HPDE6-E6E7 (cell line): ENCODE results near the gene UGT1A5.

Experiments used
- DNase-seq: peaks from one replicate; pipeline ENCODE4 v3.0.0; 2011; ENCODE audit warnings: missing footprints; ENCODE audit errors: extremely low spot score

The UGT1A5 gene

DNA sequence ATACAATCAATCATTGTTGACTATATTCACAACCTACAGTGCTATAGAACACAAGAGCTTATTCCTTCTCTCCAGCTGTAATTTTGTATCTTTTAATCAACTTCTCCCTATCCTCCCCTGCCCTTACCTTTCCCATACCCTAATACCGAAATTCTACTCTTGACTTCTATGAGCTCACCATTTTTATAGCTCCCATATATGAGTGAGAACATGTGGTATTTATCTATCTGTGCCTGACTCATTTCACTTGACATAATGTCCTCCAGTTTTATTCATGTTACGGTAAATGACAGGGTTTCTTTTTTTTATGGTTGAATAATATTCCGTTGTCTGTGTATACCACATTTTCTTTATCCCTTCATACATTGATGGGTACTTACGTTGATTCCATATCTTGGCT is 68.1 kb downstream of the UGT1A5 start:
- DNase-seq: no peak

DNA sequence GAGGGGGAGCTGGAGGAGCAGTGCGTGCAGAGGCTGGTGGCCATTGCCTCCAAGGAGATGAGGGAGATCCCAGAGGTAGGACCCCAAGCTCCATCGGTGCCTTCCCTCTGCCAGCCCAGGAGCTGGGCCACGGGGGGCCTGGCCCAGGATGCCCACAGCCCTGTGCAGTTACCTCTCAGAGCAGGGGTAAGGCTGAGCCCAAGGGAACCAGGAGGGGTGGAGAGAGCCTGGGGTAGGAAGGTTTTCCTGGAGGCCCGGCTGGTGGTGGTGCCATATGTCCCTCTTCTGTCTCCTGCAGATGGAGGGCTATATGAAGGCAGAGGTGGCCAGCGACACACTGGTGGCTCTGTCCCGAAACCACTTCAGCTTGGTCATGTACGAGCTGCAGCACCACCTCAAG is 76.8 kb downstream of the UGT1A5 start:
- no peak for DNase-seq

DNA sequence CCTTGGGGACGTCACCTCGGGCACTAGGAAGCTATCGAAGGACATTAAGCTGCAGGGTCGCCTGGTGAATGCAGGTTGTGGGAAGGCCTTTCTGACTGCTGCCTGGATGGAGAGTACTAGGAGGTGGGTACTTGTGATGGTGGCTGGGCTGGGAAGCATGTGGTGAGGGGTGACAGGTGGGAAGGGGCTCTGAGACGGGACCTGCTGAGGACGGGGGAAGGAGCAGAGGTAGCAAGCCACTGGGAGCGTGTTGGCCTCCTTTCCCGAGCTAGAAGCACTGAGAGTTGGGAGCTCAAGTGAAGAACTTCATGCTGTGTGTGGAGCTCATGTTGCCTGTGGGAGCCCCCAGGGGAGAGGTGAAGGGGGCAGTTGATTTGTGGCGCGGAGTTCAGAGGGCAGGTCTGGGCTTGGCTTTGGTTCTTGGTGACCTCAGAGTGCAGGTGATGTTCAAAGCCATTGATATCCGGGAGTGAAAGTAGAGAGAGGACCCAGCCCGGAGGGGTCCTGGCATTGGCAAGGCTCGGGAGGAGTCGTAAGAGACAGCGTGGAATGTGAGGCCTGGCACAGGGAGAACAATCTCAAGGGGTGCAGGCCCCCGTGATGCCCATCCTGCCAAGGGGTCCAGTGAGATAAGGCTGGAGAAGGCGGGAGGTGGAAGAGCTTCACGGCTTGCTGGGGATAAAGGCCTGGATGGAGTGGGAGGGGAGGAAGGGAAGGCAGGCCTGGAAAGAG is 78.6 kb downstream of the UGT1A5 start:
- no peak for DNase-seq

DNA sequence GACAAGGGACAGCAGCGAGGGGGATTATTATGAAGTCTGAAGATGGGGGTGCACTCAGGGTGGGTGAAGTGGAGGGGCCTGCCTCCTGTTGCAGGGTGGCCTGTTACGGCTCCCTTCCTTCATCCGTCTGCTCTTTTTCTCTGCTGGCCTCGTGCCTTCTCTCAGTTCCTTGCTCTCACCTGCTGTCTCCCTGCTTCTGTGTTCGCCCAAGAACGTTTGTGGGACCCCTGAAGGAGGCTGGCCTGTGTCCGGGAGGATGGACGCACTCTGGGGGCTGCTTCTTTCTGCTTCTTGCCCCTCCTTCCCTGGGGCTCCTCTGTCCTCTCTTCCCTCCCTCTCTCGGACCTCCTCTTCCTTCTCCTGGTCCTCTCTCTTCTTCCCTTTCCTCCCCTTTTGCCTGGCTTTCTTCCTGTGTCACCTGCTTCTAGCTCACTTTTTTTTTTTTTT is 79.2 kb downstream of the UGT1A5 start:
- DNase-seq: no peak

DNA sequence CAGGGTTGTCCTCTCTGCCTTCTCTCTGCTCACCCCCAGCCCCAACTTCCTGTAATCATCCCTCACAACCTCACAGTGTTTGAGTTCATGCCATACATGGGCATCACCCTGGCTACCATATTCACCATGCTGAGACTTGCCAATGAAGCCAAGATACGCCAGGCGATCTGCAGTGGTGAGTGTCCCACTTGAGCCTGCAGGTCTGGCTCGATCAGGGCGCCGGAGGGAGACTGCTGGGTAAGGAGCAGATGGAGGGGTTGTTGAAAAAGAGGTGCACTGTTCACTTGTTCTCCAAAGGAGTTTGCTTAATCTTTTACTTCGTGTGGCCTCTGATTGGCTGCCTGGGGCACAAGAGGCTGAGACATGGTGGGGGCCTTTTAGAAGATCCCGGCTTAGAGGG is 80.0 kb downstream of the UGT1A5 start:
- no peak for DNase-seq

DNA sequence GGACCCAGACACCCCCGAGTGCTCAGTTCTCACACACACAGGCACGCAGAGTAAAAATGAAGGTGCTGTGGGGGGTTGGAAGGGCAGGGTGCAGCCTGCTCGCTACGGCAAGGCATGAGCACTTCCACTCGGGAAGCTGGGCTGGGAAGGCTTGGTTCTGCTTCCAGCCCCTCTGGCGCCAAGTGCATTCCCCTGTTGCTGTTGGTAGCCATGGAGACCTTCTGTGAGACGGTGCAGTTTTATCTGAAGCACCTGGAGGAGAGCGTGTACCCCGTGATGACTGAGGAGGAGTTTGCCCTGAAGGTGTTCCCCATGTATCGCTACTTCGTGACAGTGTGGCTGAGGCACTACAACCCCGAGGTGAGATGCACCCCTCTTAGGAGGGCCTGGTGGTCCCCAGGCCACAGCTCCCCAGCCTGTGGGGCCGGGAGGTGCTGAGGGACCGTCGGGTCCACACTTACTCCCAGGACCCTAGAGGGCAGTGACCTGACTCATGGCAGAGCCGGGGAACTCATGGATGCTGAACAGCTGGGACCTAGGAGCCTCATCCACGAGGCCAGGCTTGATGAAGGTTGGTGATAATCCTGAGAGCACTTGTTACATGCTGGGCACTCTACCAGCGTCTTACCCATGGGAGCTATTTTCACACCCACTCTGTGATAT is 80.9 kb downstream of the UGT1A5 start:
- no peak for DNase-seq

DNA sequence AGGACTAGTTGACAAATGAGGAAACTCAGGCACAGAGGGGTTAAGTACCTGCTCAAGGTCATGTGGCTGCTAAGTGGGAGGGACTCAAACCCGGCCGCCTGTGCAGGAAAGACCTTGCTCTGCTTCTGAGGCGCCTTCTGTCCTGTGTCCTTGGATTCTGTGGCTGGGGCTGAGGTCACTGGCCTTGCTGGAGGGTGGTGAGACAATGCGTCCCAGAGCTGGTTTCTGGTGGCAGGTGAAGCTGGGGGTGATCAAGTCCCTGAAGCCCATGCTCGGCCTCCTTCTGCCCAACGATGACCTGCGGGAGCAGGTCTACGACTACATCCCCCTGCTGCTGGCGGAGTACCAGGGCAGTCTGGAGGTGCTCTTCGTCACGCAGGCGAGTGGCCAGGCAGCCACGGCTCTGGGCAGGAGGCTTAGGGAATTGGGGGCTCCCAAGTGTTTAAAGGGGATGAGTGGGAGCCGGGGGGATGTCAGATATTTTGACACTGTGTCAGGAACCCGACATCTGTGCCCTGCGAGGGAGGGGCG is 81.5 kb downstream of the UGT1A5 start:
- DNase-seq: no peak

DNA sequence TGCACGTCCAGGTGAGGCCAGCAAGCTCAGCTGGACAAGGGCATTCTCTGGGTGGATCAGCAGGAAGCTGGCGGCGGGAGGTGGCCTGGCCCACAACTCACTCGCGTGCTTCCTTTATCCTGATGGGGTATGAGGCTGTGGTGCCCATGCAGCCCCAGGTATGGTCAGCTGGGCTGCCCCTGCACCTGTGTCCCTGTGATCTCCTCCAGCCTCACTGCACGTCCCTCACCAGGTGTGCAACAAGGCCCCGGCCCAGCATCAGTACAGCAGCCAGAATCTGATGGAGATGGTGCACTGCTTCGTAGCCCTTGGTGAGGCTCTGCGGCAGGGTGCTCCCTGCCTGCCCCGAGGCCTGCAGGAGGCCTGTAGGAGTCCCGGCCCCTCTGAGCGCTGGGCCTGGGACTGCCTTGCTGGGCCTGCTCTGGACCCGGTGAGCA is 83.0 kb downstream of the UGT1A5 start:
- no peak for DNase-seq

DNA sequence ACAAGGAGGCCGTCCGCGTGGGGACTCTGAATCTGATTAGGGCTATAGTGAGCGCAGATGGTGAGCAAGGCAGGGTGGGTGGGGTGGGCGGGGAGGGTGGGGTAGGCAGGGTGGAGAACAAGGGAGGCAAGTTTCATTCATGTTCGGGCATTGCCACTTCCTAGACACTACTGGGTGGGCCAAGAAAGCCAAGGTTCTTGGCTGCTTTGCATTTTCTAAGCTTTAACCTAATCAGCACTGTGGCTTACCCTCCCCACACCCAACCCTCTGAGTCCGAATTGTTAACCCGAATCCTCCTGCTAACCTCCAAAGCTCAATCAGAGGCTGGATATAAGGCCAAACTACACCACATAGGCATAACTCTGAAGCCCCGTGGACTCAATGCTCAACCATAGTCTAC is 83.5 kb downstream of the UGT1A5 start:
- no peak for DNase-seq

DNA sequence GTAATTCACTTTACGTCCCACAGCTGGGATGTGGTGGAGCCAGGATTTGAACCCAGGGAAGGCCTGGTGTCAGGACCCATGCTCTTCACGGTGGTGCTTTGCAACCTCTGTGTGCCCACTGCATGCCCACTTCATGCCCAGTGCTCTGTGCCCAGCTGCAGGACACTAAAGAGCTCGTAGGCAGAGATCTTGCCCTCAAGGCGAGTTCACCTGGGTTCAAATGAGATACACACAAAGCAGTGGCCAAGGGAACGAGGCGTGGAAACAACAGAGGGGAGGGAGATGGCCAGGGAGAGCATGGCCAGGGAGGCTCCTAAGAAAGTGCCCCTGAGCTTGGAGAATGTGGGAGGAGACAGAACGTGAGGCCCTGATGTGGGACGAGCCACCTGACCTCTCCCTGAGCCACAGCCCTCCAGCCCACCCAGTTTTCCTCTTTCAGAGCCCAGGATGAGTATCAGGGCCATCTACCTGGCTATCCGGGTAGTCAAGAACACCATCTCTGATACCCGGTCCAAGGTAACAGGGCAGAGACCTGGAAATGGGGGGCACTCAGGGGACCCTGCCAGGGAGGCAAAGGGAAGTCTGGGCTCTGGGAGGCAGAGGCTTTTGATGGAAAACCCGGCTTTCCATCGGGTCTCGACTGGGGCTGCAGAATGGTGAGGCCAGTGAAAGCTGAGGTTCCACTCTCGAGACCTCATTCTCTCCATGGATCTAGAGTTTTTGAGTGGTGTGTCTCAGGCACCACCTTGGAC is 85.8 kb downstream of the UGT1A5 start:
- DNase-seq: no peak

DNA sequence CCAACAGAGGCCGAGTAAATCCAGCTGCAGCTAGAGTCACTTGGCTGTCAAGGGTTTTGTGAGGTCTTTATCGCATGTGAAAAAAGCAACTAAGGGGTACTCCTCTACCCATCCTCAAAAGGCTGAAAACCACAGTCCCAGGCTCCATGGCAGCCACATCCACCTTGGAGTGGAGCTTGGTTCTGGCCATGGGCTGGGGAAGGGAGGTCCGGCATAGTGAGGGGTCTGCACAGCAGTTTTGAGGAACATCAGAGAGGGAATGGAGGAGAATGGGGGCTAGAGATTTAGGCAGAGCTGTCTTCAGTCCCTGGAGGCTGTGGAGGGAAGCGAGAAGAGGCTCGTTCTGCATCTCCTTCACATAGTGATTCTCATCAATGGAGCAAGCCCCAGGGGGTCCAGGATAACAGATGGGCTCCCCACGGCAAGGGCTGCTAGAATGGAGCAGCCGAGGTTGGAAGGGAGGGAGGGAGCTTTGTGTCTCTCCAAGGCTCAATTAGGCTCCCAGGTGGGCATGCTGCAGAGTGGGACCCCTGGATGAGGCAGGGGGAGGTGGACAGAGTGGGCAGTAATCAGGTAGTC is 86.5 kb downstream of the UGT1A5 start:
- no peak for DNase-seq

DNA sequence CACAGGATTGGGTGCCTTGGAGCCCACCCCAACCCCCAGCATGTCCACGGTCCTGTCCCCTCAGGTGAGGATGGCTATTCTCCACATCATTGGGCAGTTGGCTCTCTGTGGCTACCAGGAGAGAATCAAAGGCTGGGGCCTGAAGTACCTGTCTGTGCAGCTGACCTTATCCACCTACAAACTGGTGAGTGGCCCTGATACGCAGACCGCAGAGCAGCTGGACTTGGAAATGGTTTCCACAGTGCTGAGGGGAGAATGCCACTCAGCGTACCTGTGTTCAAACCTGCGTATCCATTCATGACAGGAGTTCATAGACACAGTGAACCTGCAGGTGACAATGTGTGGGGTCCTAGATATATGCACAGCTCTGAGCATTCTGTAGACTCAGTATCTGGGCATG is 87.0 kb downstream of the UGT1A5 start:
- no peak for DNase-seq

DNA sequence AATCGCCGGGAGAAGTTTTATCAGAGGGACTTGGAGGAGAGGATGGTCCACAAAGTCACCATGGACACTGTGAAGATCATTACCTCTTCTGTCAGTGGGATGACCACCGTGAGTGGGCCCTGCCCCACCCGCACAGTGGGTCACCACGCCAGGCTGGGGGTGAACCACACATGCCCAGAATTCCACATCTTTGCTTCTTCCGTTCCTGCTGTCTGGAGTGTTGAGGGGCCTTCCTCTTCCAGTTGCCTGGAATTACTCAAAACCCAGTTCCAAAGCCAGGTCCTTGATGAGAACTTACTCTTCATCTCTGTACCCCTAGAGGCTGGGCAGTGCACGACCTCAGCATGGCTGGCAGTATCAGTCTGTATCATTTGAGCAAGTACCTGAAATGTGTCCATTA is 87.5 kb downstream of the UGT1A5 start:
- DNase-seq: no peak

DNA sequence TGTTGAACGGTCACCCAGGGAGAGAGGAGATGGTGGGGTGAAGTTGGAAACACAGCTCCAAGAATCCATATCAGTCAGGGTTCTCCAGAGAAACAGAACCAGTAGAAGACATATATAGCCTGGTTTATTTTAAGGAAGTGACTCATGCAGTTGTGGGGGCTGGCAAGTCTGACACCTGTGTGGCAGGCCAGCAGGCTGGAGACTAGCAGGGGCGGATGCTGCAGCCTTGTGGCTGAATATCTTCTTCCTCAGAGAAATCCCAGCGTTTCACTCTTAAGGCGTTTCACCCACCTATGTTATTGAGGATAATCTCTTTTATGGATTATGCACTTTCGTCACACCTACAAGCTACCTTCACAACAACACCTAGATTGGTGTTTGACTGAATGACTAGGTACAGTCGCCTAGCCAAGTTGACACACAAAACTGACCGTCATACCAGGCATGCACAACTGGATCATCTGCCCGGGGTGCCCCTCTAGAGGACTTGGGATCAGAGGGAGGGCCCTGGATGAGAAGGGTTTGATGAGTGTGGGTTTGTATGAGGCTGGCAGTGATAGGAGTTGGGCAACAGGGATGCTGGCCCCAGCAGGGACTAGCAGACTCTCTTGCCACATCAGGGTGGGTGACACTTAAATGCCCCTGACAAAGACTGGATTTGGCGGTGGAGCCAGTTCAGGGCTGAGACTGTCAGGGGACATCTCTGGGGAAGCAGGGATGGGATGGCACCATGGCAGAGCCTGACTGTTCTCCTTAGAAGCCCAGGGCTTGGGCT is 88.8 kb downstream of the UGT1A5 start:
- DNase-seq: no peak

DNA sequence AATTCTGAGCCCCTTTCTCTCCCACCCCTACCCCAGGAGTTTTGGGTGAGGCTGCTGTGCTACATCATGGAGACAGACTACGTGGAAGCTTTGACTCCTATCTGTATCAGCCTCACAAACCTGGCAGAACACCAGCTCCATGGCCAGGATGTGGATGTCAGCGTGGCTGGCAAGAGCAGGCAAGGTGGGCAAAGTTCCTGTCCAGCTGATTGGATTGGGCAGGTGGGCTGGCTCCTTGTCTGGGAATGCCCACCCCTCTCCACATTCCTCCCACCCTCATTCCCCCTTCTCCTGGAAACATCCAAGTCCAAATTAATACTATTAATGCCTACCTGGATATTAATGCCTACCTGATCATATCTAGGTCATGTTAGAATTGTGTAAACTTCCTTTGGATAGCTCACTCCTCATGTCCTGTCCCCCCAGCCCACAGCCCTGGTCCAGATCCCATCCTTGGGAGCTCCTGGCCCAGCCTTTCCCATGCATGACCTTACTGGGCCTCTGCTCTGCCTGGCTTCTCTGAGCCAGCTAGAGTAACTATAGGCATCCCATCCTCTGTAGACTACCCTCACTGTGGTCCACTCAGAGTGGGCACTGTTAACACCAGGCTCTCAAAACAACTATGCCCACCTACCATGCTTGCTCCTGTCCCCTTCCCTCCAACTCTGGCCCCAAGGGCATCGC is 89.6 kb downstream of the UGT1A5 start:
- DNase-seq: no peak

DNA sequence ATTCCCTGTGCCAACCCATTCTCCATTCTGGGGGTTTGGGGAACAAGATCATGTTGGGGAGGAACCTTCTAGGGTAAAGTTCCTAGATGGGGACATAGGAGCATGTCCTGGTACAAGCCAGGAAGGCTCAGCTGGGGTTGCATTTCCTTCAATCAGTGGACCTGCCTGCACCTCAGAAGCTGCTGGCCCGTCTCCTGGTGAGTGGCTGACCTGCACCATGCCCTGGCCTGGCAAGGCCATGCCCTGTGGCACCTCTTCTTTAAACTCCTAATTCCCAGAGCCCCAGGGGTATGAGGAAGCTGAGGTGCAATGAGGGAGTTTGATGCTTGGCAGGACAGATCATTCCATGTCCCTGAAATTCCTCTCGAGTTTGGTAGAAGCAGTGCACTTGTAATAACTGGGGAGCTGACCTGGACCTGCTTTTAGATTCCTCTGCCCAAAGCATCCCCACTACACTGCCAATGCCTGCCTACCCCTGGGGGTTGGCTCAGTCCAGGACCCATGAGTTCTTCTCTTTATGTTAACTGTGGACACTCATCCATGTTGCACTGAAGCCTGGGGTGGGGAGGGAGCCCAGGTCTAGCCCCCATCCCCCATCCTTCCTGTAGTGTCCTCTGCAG is 90.7 kb downstream of the UGT1A5 start:
- no peak for DNase-seq

DNA sequence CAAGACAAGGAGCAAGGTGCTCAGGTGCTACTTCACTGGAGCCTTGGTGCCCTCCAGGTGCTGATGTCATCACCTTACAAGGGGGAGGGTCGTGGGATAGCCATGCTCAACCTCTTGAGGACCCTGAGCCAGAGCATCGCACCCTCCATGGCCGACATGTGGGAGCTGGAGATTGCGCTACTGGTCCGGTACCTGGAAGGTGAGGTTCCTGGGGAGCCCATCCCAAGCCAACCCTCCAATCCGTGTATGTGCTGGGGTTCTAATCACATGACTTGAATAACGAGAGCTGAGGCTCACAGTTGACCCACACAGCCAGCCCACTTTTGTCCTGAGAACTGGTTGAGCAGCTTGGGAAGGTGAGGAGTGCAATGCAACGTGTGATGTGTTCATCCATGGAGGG is 91.3 kb downstream of the UGT1A5 start:
- no peak for DNase-seq

DNA sequence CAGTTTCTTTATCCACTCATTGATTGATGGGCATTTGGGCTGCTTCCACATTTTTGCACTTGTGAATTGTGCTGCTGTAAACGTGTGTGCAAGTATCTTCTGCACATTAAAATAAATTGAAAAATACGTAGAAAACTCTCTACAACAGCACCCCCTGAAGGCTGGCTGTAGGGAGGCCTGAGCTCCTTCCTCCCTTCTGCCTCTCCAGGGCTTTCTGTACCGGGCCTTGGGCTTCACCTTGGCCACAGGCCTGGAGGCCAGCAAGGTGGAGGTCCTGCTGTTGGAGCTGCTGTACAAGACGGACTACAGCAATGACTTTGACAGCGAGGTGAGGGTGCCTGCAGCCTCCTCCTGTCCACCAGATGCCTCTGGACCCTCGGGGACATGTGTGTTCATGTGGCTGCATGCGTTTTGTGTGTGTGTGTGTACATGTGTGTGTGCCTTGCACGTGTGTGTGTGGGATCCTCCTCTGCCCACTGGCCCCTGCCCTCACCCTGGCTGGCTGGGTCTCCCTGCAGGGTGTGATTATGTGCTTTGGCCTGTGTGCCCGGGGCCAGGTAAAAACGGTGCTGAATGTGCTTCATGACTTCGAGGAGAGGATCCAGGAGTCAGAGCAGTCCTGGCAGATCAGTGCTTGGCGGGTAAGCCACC is 94.6 kb downstream of the UGT1A5 start:
- no peak for DNase-seq

DNA sequence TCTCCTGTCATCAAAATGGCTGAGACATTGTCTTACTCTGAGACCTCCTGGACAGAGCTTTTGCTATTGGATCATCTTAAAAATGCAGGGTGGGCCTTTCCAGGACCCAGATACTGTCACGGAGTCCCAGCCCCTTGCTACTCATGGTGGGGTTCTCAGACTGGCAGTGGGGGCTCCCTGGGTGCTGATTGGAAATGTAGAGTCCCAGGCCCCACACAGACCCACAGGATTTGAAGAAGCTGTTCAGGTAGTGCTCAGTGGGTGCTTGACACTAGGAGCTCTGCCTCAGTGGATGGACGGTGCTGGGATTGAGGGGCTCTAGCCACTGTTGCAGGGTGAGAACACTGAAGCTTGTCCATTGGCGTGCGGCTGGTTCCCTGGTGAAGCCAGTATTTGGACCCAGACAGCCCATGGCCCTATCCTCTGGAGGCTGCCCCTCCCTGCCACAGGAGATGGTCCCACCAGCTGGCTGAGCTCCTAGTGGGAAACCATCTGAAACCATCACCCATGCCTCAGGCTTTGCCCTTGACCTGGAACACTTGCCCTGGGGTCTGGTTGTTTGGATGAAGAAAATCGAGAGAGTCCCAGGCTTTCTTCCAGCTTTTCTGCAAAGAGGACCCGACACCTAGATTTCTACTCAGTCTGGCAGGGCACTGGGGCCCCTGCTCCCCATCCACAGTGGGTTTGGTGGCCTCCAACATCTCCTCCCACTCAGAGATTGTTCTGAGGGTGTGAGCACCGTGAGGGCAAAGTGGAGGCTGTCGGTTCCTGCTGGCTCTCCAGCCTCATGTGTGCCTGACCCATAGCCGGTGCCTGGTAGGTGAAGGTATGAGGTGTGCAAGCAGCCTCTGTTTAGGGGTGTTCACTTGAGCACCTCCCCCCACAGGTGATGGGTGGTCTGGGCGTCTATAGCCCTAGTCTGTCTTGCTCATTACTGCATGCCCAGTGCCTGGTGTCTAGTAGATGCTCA is 95.5 kb downstream of the UGT1A5 start:
- DNase-seq: no peak
